D721Med (cell line): ENCODE results near the gene CST7.

Source experiments
- DNase-seq: peaks from one replicate; pipeline ENCODE4 v3.0.0; 2011; ENCODE audit warnings: low spot score; ENCODE audit not compliant: insufficient read length
- FAIRE-seq: peaks from 2 replicates; lab custom pipeline; 2011; peaks lifted over from hg19 to GRCh38; lab: Jason Lieb, UNC
- CTCF ChIP-seq: IDR thresholded peaks from 2 replicates; pipeline ENCODE4 v1.5.1; 2012; ENCODE audit warnings: mild to moderate bottlenecking, control low read depth; ENCODE audit not compliant: insufficient read depth; ENCODE audit errors: missing control alignments

CST7 gene

DNA sequence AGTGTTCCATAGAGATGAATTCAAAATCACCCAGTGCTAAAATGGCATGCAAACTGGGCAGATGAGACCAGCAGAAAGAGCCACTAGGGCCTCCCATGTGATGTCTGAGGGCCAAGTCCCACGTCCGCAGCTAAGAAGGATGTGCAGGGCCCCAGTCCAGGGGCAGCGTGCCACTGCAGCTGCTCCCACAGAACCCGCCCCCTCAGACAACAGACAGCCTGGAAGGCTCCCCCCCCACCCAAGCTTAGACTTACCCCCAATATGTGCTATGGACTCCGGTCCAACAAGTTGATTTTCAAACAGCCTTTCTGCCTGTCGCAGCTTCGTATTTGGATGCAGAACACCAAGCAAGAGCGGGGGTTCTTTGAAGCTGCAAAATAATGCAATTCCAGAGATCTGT is 29.4 kb downstream of the CST7 start:
- DNase-seq (no peak), FAIRE-seq (no peak)
- no peak for TF ChIP-seq CTCF

DNA sequence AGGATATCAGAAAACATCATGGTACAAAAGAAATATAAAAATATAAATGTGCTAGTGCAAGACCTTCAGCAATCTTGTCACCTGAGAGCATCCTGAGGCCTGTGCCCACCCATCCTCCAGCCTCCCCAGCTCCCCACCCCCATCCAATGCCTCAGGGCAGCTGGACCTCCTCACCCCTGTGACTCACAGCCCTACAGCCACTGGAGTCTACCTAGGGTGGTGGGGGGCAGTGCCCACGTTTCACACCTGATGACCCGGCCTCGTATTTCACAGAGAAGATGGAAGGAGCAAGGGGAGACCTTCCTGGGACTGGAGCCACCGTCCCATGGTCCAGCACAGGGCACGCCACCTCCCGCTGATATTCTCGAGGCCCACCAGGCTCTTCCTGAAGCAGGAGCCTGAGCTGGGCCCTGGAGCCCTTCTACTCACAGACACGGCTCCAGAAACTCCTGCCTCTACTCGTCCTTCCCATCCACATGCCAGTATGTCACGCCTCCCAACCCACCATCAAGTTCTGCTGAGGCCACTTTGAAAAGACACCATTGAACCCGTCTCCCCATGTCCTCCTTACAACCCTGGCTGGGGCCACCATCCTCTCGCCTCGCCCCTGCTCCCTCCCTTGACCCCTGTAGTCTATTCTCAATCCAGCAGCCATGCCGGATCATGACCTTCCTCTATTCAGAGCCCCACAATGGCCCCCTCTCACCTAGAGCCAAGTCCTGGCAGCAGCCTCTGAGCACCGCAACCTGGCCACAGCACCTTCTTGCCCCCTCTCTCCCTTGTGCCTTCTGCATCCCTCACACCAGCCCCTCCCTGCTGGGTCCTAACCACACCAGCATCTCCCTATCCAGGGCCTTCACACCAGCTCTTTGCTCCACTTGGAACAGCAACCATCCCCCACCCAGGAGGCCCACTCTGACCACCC is 30.2 kb downstream of the CST7 start:
- TF ChIP-seq CTCF, result no peak
- no peak for DNase-seq
- FAIRE-seq, result no peak

DNA sequence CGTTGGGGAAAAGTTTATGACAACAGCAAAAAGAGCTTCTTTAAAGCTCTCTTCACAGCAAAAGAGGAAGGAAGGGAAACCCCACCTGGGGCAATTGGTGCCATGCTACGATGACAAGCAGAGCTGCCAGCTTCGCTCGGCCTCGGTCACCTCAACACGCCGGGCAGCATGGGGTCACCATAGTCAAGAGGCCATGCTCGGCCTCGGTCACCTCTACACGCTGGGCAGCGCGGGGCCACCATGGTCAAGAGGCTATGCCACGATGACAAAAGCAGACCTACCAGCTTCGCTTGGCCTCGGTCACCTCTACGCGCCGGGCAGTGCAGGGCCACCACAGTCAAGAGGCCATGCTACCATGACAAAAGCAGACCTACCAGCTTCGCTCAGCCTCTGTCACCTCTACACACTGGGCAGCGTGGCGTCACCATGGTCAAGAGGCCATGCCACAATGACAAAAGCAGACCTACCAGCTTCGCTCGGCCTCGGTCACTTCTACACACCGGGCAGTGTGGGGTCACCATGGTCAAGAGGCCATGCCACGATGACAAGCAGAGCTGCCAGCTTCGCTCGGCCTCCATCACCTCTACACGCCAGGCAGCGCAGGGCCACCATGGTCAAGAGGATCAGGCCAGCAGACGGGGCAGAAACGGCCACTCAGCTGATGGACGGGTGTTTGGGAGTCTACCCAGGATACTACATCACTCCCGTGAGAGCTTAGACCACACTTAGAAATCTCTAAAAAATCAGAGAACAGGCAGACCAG is 31.4 kb downstream of the CST7 start:
- DNase-seq (no peak), FAIRE-seq (no peak)
- TF ChIP-seq CTCF, result no peak

- TF ChIP-seq CTCF, result no peak
- DNase-seq, result no peak
These were observed 32.2 kb downstream of the CST7 start for GRCh38 chr20:24981282-24981681.

GRCh38 chr20:24981790-24982189 is 32.7 kb downstream of the CST7 start:
- no peak for TF ChIP-seq CTCF
- DNase-seq (no peak), FAIRE-seq (no peak)

More at GRCh38 chr20:24981282-24981681, 32.2 kb downstream of the CST7 start:
- no peak for FAIRE-seq

GRCh38 chr20:24983896-24984295 is 34.8 kb downstream of the CST7 start:
- FAIRE-seq (no peak), DNase-seq (no peak)
- no peak for TF ChIP-seq CTCF
